GOT3 (cell line): ENCODE results near the gene FUCA1.

Experiments
- DNase-seq: peaks from one replicate; lab custom pipeline; 2025; ENCODE audit warnings: mixed read lengths; lab: John Stamatoyannopoulos, UW

FUCA1 gene

GRCh38 chr1:23801338-23801748 lies 66.7 kb downstream of the FUCA1 start:
- DNase-seq, result no peak

- DNase-seq, result peak; percentile 82
These were observed 67.4 kb downstream of the FUCA1 start, which contains the start of gene GALE for GRCh38 chr1:23800400-23801337. TSS of gene GALE (minus strand) at chr1:23800754. CDS start at chr1:23799007, 1,747 bp downstream.

GRCh38 chr1:23799570-23800399 lies 68.3 kb downstream of the FUCA1 start:
- DNase-seq, result peak; percentile 48

- DNase-seq, result no peak
These were observed 68.9 kb downstream of the FUCA1 start for GRCh38 chr1:23799255-23799569.

GRCh38 chr1:23798662-23799142 lies 69.4 kb downstream of the FUCA1 start:
- no peak for DNase-seq

- DNase-seq, result no peak
These were observed 70.3 kb downstream of the FUCA1 start for GRCh38 chr1:23797478-23798448.

GRCh38 chr1:23796466-23797271 lies 71.4 kb downstream of the FUCA1 start:
- DNase-seq, result no peak

GRCh38 chr1:23795676-23796465 lies 72.2 kb downstream of the FUCA1 start:
- no peak for DNase-seq
